NCI-H345 treated with DMSO at 0.1 percent for 48 hours (cell line): ENCODE measurements around the gene TFF3.

Experiments
- DNase-seq: peaks from one replicate; lab custom pipeline; 2025; ENCODE audit not compliant: unreplicated experiment; lab: John Stamatoyannopoulos, UW

The TFF3 gene

GRCh38 chr21:42315296-42315891, at the start of gene TFF3:
Gene TFF3 (minus strand): TSS chr21:42315409. CDS start chr21:42315374, 35 bp downstream.
- DNase-seq, result peak; percentile 99

- no peak for DNase-seq
Observed at GRCh38 chr21:42364304-42364865, 49.2 kb upstream of the TFF3 start.

- no peak for DNase-seq
Observed at GRCh38 chr21:42363312-42363711, 48.1 kb upstream of the TFF3 start.

- DNase-seq, result no peak
Observed at GRCh38 chr21:42362700-42363099, 47.5 kb upstream of the TFF3 start.

- no peak for DNase-seq
Observed at GRCh38 chr21:42362198-42362597, 47.0 kb upstream of the TFF3 start.

GRCh38 chr21:42361286-42361685, 46.1 kb upstream of the TFF3 start:
- no peak for DNase-seq

GRCh38 chr21:42360317-42360716, 45.1 kb upstream of the TFF3 start:
- no peak for DNase-seq

- DNase-seq, result no peak
Observed at GRCh38 chr21:42358937-42359336, 43.7 kb upstream of the TFF3 start.

GRCh38 chr21:42358261-42358660, 43.1 kb upstream of the TFF3 start:
- no peak for DNase-seq

GRCh38 chr21:42357307-42357706, 42.1 kb upstream of the TFF3 start:
- DNase-seq, result no peak

- no peak for DNase-seq
Observed at GRCh38 chr21:42356650-42357049, 41.4 kb upstream of the TFF3 start.

- DNase-seq, result no peak
Observed at GRCh38 chr21:42356046-42356445, 40.8 kb upstream of the TFF3 start.

- no peak for DNase-seq
Observed at GRCh38 chr21:42353623-42354022, 38.4 kb upstream of the TFF3 start.

GRCh38 chr21:42352441-42353095, 37.4 kb upstream of the TFF3 start:
- no peak for DNase-seq

GRCh38 chr21:42351626-42352440, 36.6 kb upstream of the TFF3 start:
- no peak for DNase-seq

GRCh38 chr21:42350927-42351426, 35.8 kb upstream of the TFF3 start, which contains the start of gene TFF2:
Gene TFF2 (minus strand): TSS chr21:42350994. CDS start chr21:42350957, 37 bp downstream.
- DNase-seq, result no peak

GRCh38 chr21:42350318-42350910, 35.2 kb upstream of the TFF3 start:
- DNase-seq, result no peak

- DNase-seq, result no peak
Observed at GRCh38 chr21:42349420-42350317, 34.5 kb upstream of the TFF3 start.

- DNase-seq, result no peak
Observed at GRCh38 chr21:42348762-42349161, 33.6 kb upstream of the TFF3 start.
